GM12878 (cell line): ENCODE measurements around the gene RFWD3. TPM values are rescaled to one million over a fixed set of nuclear protein-coding genes. Genes with fewer than 3 reads are reported as not detected.

Source experiments
- CBX5 ChIP-seq: sonication (generic); IDR thresholded peaks from 2 replicates; pipeline ENCODE4 v1.6.1; 2016; ENCODE audit warnings: low read depth, moderate library complexity, mild to moderate bottlenecking, inconsistent platforms
- LARP7 ChIP-seq: fragments of 450-650 bp; IDR thresholded peaks from 2 replicates; pipeline ENCODE4 v1.6.1; 2017; ENCODE audit warnings: mild to moderate bottlenecking
- NFIC ChIP-seq: IDR thresholded peaks from 2 replicates; pipeline ENCODE4 v1.6.1; 2012; ENCODE audit warnings: low read depth, mild to moderate bottlenecking, inconsistent platforms, low read length, moderate library complexity
- NKRF ChIP-seq: fragments of 450-650 bp; conservative IDR thresholded peaks from 2 replicates; pipeline ENCODE4 v1.6.1; 2017; ENCODE audit warnings: mild to moderate bottlenecking, moderate library complexity
- NRF1 ChIP-seq: conservative IDR thresholded peaks from 2 replicates; pipeline ENCODE4 v1.6.1; 2011; ENCODE audit warnings: mild to moderate bottlenecking, low read depth, low read length, improper control_type of control experiment
- PBX3 ChIP-seq: IDR thresholded peaks from 2 replicates; pipeline ENCODE4 v1.6.1; 2011; ENCODE audit warnings: mild to moderate bottlenecking, low read depth, low read length, moderate library complexity; ENCODE audit not compliant: insufficient replicate concordance
- SIN3A ChIP-seq: IDR thresholded peaks from 2 replicates; pipeline ENCODE4 v1.6.1; 2012; ENCODE audit warnings: low read depth, low read length, improper control_type of control experiment
- SKIL ChIP-seq: fragments of 450-650 bp; IDR thresholded peaks from 2 replicates; pipeline ENCODE4 v1.6.1; 2017; ENCODE audit warnings: mild to moderate bottlenecking, low read depth, inconsistent platforms; ENCODE audit not compliant: poor library complexity, severe bottlenecking
- SMAD1 ChIP-seq: fragments of 450-650 bp; IDR thresholded peaks from 2 replicates; pipeline ENCODE4 v1.6.1; 2018; ENCODE audit warnings: mild to moderate bottlenecking, low read depth; ENCODE audit not compliant: partially characterized antibody
- SMAD5 ChIP-seq: IDR thresholded peaks from 2 replicates; pipeline ENCODE4 v1.6.1; 2016; ENCODE audit warnings: antibody characterized with exemption, low read depth
- SREBF1 ChIP-seq: IDR thresholded peaks from 2 replicates; pipeline ENCODE4 v1.6.1; 2012; ENCODE audit warnings: mild to moderate bottlenecking, low read length
- SREBF2 ChIP-seq: IDR thresholded peaks from 2 replicates; pipeline ENCODE4 v1.6.1; 2012; ENCODE audit warnings: mild to moderate bottlenecking, low read length
- SRF ChIP-seq, 2 experiments: IDR thresholded peaks; 2 replicates each; pipeline ENCODE4 v1.6.1; 2011; ENCODE audit warnings: low read depth in 2 of 2, low read length in 2 of 2, mild to moderate bottlenecking in 1 of 2, moderate library complexity in 1 of 2
- SUZ12 ChIP-seq: fragments of 200-600 bp; sonication (generic); IDR thresholded peaks from one replicate; pipeline ENCODE4 v1.6.1; 2018; ENCODE audit warnings: antibody characterized with exemption, mild to moderate bottlenecking; ENCODE audit not compliant: unreplicated experiment
- ZNF687 ChIP-seq: fragments of 450-650 bp; IDR thresholded peaks from 2 replicates; pipeline ENCODE4 v1.6.1; 2017; ENCODE audit warnings: mild to moderate bottlenecking, moderate library complexity
- ZSCAN29 ChIP-seq: fragments of 450-650 bp; IDR thresholded peaks from 2 replicates; pipeline ENCODE4 v1.6.1; 2017; ENCODE audit warnings: mild to moderate bottlenecking, moderate library complexity
- polyA plus RNA-seq, 11 experiments: library from polyadenylated mRNA; depleted of rRNA in 4 of 11; unstranded in 6 of 11; stranded (reverse) in 5 of 11; fragments of >200 nt; fragmentation: Nextera tagmentation in 4 of 11; fragmentation: Illumina TruSeq in 1 of 11; extraction: Ambion mirVana in 4 of 11; extraction: Trizol in 1 of 11; gene quantifications; 1 replicate in 1 of 11; 2 replicates in 10 of 11; pipeline versions ENCODE4 v1.2.1 to v1.2.3, GENCODE V29; 2011 to 2016; ENCODE audit warnings: inconsistent platforms in 2 of 11, missing spikeins in 2 of 11, low read depth in 1 of 11
- total RNA-seq, 4 experiments: library from RNA; depleted of rRNA in 3 of 4; stranded (reverse); fragments of >200 nt in 3 of 4; fragmentation: Illumina TruSeq in 1 of 4; extraction: Trizol in 1 of 4; gene quantifications; 2 replicates each; pipeline versions ENCODE4 v1.2.1 to v1.2.3, GENCODE V29; 2013 to 2021

Gene RFWD3
- total and polyA plus RNA-seq, 10 of the 15 experiments (the other 5 are each of a cell fraction or from before 2014, with no cell fraction given): 10.7 to 78.5 (median 51.2) TPM

- TF ChIP-seq ZNF687 (no peak), SUZ12 (no peak), SMAD5 (no peak), NRF1 (no peak), CBX5 (no peak), SMAD1 (no peak), SRF (IDR thresholded peaks at IDR 0.05; ENCODE audit: low read depth in 2 of 2, low read length in 2 of 2) (0 out of 4 replicates have a peak, but pooled peaks of 1 of the 2 experiments have one; percentile 5), NFIC (no peak), SKIL (no peak), SREBF1 (peak; percentile 45; the same call in 1 of the 2 replicates), ZSCAN29 (no peak), PBX3 (no peak), SREBF2 (no peak), SIN3A (no peak), LARP7 (no peak; the same call in 1 of the 2 replicates), NKRF (no peak)
Observed at GRCh38 chr16:74695450-74696422, 29.1 kb upstream of the RFWD3 start (continued).
